Trophoblast cell (in vitro differentiated cells and primary cell): ENCODE data around the gene NAA60.

Source experiments
- DNase-seq, 2 donors: peaks; one replicate each; pipeline ENCODE4 v3.0.0-alpha.2; 2016
- H2AFZ ChIP-seq: 2 replicates; pipeline ENCODE4 v1.6.1; 2013; ENCODE audit warnings: low read length, moderate library complexity, mild to moderate bottlenecking; ENCODE audit not compliant: insufficient read depth, poor library complexity
- H2AK5ac ChIP-seq: 2 replicates; pipeline ENCODE4 v1.6.1; 2013; ENCODE audit warnings: mild to moderate bottlenecking, low read length
- H2BK120ac ChIP-seq: 2 replicates; pipeline ENCODE4 v1.6.1; 2013; ENCODE audit warnings: low read length, mild to moderate bottlenecking, moderate library complexity; ENCODE audit not compliant: insufficient read depth, poor library complexity
- H2BK12ac ChIP-seq: 2 replicates; pipeline ENCODE4 v1.6.1; 2013; ENCODE audit warnings: mild to moderate bottlenecking, low read length, moderate library complexity
- H2BK5ac ChIP-seq: 2 replicates; pipeline ENCODE4 v1.6.1; 2013; ENCODE audit warnings: low read length, low read depth, moderate library complexity, mild to moderate bottlenecking; ENCODE audit not compliant: poor library complexity
- H3K14ac ChIP-seq: 2 replicates; pipeline ENCODE4 v1.6.1; 2013; ENCODE audit warnings: mild to moderate bottlenecking, low read length
- H3K18ac ChIP-seq: 2 replicates; pipeline ENCODE4 v1.6.1; 2013; ENCODE audit warnings: mild to moderate bottlenecking, low read length
- H3K23ac ChIP-seq: 2 replicates; pipeline ENCODE4 v1.6.1; 2013; ENCODE audit warnings: low read length
- H3K27ac ChIP-seq: 2 replicates; pipeline ENCODE4 v1.5.1; 2013; ENCODE audit warnings: low read depth, mild to moderate bottlenecking, inconsistent platforms, low read length, moderate library complexity
- H3K27me3 ChIP-seq: 2 replicates; pipeline ENCODE4 v1.6.1; 2013; ENCODE audit warnings: inconsistent platforms, mild to moderate bottlenecking, low read length, moderate library complexity; ENCODE audit not compliant: insufficient read depth
- H3K36me3 ChIP-seq, 2 experiments: 1 replicate in 1 of 2; 2 replicates in 1 of 2; pipeline ENCODE4 v1.6.1; 2013; ENCODE audit warnings: low read length in 2 of 2, mild to moderate bottlenecking in 2 of 2, moderate library complexity in 1 of 2; ENCODE audit not compliant: insufficient read depth in 2 of 2, control insufficient read depth in 1 of 2
- H3K4ac ChIP-seq: 2 replicates; pipeline ENCODE4 v1.6.1; 2013; ENCODE audit warnings: low read depth, mild to moderate bottlenecking, low read length, moderate library complexity
- H3K4me1 ChIP-seq, 2 experiments: 1 replicate in 1 of 2; 2 replicates in 1 of 2; pipeline ENCODE4 v1.6.1; 2013; ENCODE audit warnings: low read length in 2 of 2, mild to moderate bottlenecking in 2 of 2, moderate library complexity in 1 of 2; ENCODE audit not compliant: insufficient read depth in 2 of 2, control insufficient read depth in 1 of 2
- H3K4me2 ChIP-seq: 2 replicates; pipeline ENCODE4 v1.6.1; 2013; ENCODE audit warnings: inconsistent platforms, mild to moderate bottlenecking, low read length, moderate library complexity
- H3K4me3 ChIP-seq: 2 replicates; pipeline ENCODE4 v1.5.1; 2013; ENCODE audit warnings: mild to moderate bottlenecking, low read depth, low read length, inconsistent platforms
- H3K79me1 ChIP-seq: one replicate; pipeline ENCODE4 v1.6.1; 2013; ENCODE audit warnings: low read length
- H3K79me2 ChIP-seq: 2 replicates; pipeline ENCODE4 v1.6.1; 2013; ENCODE audit warnings: low read length, mild to moderate bottlenecking; ENCODE audit not compliant: control insufficient read depth, insufficient read depth, poor library complexity
- H3K9ac ChIP-seq: 2 replicates; pipeline ENCODE4 v1.6.1; 2013; ENCODE audit warnings: mild to moderate bottlenecking, low read length
- H3K9me3 ChIP-seq: 2 replicates; pipeline ENCODE4 v1.6.1; 2013; ENCODE audit warnings: low read depth, mild to moderate bottlenecking, control low read depth, inconsistent platforms, low read length; ENCODE audit not compliant: insufficient read depth
- H4K12ac ChIP-seq: 2 replicates; pipeline ENCODE4 v1.6.1; 2013; ENCODE audit warnings: low read depth, mild to moderate bottlenecking, low read length, moderate library complexity
- H4K8ac ChIP-seq: 2 replicates; pipeline ENCODE4 v1.6.1; 2013; ENCODE audit warnings: low read depth, mild to moderate bottlenecking, low read length, moderate library complexity
- H4K91ac ChIP-seq: one replicate; pipeline ENCODE4 v1.6.1; 2013; ENCODE audit warnings: low read depth, mild to moderate bottlenecking, low read length, moderate library complexity
- WGBS: extraction: QIAGEN DNeasy Blood & Tissue Kit; methylation state at CpG from one replicate; pipeline ENCODE4 v1.1.7; 2013; ENCODE audit warnings: missing lambda C conversion rate; ENCODE audit not compliant: insufficient read length, insufficient coverage; ENCODE audit errors: extremely low coverage; 5-methylcytosine and 5-hydroxymethylcytosine counted together

The NAA60 gene

GRCh38 chr16:3465301-3465700 is 21.8 kb downstream of the NAA60 start:
- H3K79me1 ChIP-seq: no peaks in the 10 kb centered on the region
- no peak overlapping the region for H2BK5ac ChIP-seq
- no peak overlapping the region for H2AK5ac ChIP-seq
- no peak overlapping the region for H3K4me2 ChIP-seq
- H2BK120ac ChIP-seq: no peak overlapping the region
- no CpG with 5 or more reads among the region's 12 CpGs for WGBS
- no peak overlapping the region for H2AFZ ChIP-seq
- H4K12ac ChIP-seq: peak overlapping the region; percentile 4
- no peaks in the 10 kb centered on the region for H3K27me3 ChIP-seq
- H3K14ac ChIP-seq: no peak overlapping the region
- no peak overlapping the region for H4K91ac ChIP-seq
- H3K27ac ChIP-seq: no peak overlapping the region
- H3K23ac ChIP-seq: no peak overlapping the region
- H3K36me3 ChIP-seq: peaks cover 16 to 19% of the 10 kb centered on the region in 2 experiments
- DNase-seq: no peak
- no peak overlapping the region for H3K4me3 ChIP-seq
- no peaks in the 10 kb centered on the region for H3K9me3 ChIP-seq
- H4K8ac ChIP-seq: no peak overlapping the region
- no peak overlapping the region for H2BK12ac ChIP-seq
- H3K4me1 ChIP-seq: peaks cover 3 to 6% of the 10 kb centered on the region in 2 experiments
- H3K9ac ChIP-seq: no peak overlapping the region
- H3K18ac ChIP-seq: peak overlapping the region; percentile 25
- H3K79me2 ChIP-seq: peaks cover 33% of the 10 kb centered on the region
- H3K4ac ChIP-seq: peak overlapping the region; percentile 46

- Histone ChIP-seq H3K27me3 (no peaks in the 10 kb centered on the region), H4K8ac (no peak overlapping the region), H3K79me2 (peaks cover 30% of the 10 kb centered on the region), H2AFZ (no peak overlapping the region), H4K12ac (no peak overlapping the region), H3K4me2 (no peak overlapping the region), H3K36me3 (peaks cover 16 to 19% of the 10 kb centered on the region in 2 experiments), H3K27ac (no peak overlapping the region), H3K4ac (peak overlapping the region; percentile 67), H3K4me1 (peaks cover 0 to 6% of the 10 kb centered on the region in 2 experiments), H4K91ac (no peak overlapping the region), H3K79me1 (no peaks in the 10 kb centered on the region), H3K9me3 (no peaks in the 10 kb centered on the region), H2BK12ac (no peak overlapping the region), H2BK5ac (no peak overlapping the region), H3K4me3 (no peak overlapping the region), H2BK120ac (no peak overlapping the region), H3K14ac (no peak overlapping the region), H3K23ac (no peak overlapping the region), H2AK5ac (no peak overlapping the region), H3K9ac (no peak overlapping the region), H3K18ac (no peak overlapping the region)
- DNase-seq: no peak
- no CpG with 5 or more reads among the region's 21 CpGs for WGBS
Measured at GRCh38 chr16:3465911-3466584, 22.6 kb downstream of the NAA60 start.

- no peak overlapping the region for H3K4me3 ChIP-seq
- H3K18ac ChIP-seq: peak overlapping the region; percentile 34
- H3K9ac ChIP-seq: no peak overlapping the region
- H3K4me1 ChIP-seq: peaks cover 0 to 6% of the 10 kb centered on the region in 2 experiments
- no CpG with 5 or more reads among the region's 8 CpGs for WGBS
- no peak overlapping the region for H3K14ac ChIP-seq
- no peak overlapping the region for H4K91ac ChIP-seq
- no peak overlapping the region for H2BK12ac ChIP-seq
- peaks cover 24% of the 10 kb centered on the region for H3K79me2 ChIP-seq
- H3K36me3 ChIP-seq: peaks cover 16 to 19% of the 10 kb centered on the region in 2 experiments
- no peaks in the 10 kb centered on the region for H3K9me3 ChIP-seq
- H2AFZ ChIP-seq: no peak overlapping the region
- H3K23ac ChIP-seq: no peak overlapping the region
- no peak overlapping the region for H2AK5ac ChIP-seq
- H4K8ac ChIP-seq: no peak overlapping the region
- DNase-seq: no peak
- H3K79me1 ChIP-seq: no peaks in the 10 kb centered on the region
- no peaks in the 10 kb centered on the region for H3K27me3 ChIP-seq
- H3K4ac ChIP-seq: peak overlapping the region; percentile 73
- H2BK120ac ChIP-seq: no peak overlapping the region
- no peak overlapping the region for H2BK5ac ChIP-seq
- H3K27ac ChIP-seq: no peak overlapping the region
- no peak overlapping the region for H3K4me2 ChIP-seq
- H4K12ac ChIP-seq: no peak overlapping the region
Measured at GRCh38 chr16:3467182-3467581, 23.7 kb downstream of the NAA60 start.

GRCh38 chr16:3467921-3468320 is 24.4 kb downstream of the NAA60 start:
- no CpG with 5 or more reads among the region's 4 CpGs for WGBS
- Histone ChIP-seq H2BK120ac (no peak overlapping the region), H2BK5ac (no peak overlapping the region)

More at GRCh38 chr16:3467921-3468320, 24.4 kb downstream of the NAA60 start:
- no peak for DNase-seq
- Histone ChIP-seq H3K4ac (no peak overlapping the region), H3K79me1 (no peaks in the 10 kb centered on the region), H3K4me1 (peaks cover 0 to 6% of the 10 kb centered on the region in 2 experiments), H2AFZ (no peak overlapping the region), H3K4me2 (no peak overlapping the region), H3K4me3 (no peak overlapping the region), H3K18ac (no peak overlapping the region), H3K27me3 (no peaks in the 10 kb centered on the region), H2AK5ac (no peak overlapping the region), H2BK12ac (no peak overlapping the region), H4K91ac (no peak overlapping the region), H4K12ac (no peak overlapping the region), H3K9ac (no peak overlapping the region), H3K27ac (no peak overlapping the region), H3K9me3 (no peaks in the 10 kb centered on the region), H3K36me3 (peaks cover 16 to 20% of the 10 kb centered on the region in 2 experiments), H4K8ac (no peak overlapping the region), H3K23ac (no peak overlapping the region), H3K14ac (no peak overlapping the region), H3K79me2 (peaks cover 23% of the 10 kb centered on the region)
